ENCODE data around the gene NADK.

DNA sequence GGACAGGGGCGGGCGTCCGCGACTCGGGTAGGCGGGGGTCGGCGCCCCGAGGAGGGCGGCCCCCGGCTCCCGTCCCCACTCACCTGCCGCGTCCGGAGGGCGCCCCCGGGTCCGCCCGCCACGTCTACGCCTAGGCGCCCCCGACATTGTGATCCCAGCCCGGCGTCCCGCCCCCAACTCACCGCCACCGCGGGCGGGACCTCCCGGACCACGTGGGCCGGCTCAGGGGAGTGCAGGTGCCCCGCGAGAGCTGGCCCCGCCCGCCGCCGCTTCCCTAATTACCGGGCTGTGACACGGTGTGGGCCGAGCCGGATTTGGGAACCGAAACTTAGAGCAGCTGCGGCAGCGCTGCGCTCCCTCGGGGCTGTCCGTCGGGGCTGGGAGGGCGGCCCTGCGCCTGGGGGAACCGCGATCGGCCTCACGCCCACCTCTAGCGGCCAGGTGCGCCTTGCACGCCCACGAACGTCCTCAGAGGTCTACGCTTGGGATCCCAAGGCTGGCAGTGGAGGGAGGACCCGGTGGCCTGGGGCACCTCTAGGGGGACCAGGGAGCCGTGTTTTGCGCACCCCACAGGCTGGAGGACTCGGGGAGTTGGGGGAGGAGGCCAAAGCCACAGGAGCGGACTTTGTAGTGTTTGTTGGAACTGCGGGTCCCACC is 521 bp upstream of the NADK start:
- TF ChIP-seq, protein P1, sequence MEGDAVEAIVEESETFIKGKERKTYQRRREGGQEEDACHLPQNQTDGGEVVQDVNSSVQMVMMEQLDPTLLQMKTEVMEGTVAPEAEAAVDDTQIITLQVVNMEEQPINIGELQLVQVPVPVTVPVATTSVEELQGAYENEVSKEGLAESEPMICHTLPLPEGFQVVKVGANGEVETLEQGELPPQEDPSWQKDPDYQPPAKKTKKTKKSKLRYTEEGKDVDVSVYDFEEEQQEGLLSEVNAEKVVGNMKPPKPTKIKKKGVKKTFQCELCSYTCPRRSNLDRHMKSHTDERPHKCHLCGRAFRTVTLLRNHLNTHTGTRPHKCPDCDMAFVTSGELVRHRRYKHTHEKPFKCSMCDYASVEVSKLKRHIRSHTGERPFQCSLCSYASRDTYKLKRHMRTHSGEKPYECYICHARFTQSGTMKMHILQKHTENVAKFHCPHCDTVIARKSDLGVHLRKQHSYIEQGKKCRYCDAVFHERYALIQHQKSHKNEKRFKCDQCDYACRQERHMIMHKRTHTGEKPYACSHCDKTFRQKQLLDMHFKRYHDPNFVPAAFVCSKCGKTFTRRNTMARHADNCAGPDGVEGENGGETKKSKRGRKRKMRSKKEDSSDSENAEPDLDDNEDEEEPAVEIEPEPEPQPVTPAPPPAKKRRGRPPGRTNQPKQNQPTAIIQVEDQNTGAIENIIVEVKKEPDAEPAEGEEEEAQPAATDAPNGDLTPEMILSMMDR (IDR thresholded peaks at IDR 0.05): peak; percentile 54
- no peak for TF ChIP-seq EZH2phosphoT487 (IDR thresholded peaks at IDR 0.05)
